Suprapubic skin (tissue), 4 donors: ENCODE data around the gene DNAH17. TPM values are rescaled to one million over a fixed set of nuclear protein-coding genes. Genes with fewer than 3 reads are reported as not detected.

Source experiments
- DNase-seq, 2 donors: peaks; one replicate each; pipeline ENCODE4 v3.0.0-alpha.2; 2019; ENCODE audit warnings: low spot score in 2 of 2
- H3K27ac ChIP-seq: fragments of 200-600 bp; sonication (generic); one replicate; pipeline ENCODE4 v1.5.1; 2019
- H3K27me3 ChIP-seq: fragments of 200-600 bp; sonication (generic); one replicate; pipeline ENCODE4 v1.5.1; 2019
- H3K36me3 ChIP-seq: fragments of 200-600 bp; sonication (generic); one replicate; pipeline ENCODE4 v1.5.1; 2019
- H3K4me1 ChIP-seq: fragments of 200-600 bp; sonication (generic); one replicate; pipeline ENCODE4 v1.5.1; 2019
- H3K4me3 ChIP-seq: fragments of 200-600 bp; sonication (generic); one replicate; pipeline ENCODE4 v1.5.1; 2019; ENCODE audit warnings: mild to moderate bottlenecking
- H3K9me3 ChIP-seq: fragments of 200-600 bp; sonication (generic); one replicate; pipeline ENCODE4 v1.5.1; 2019
- EP300 ChIP-seq: sonication (generic); formaldehyde crosslinking; IDR thresholded peaks from one replicate; pipeline ENCODE4 v1.6.1; 2017; ENCODE audit warnings: antibody characterized with exemption
- POLR2A ChIP-seq, 2 donors: fragments of 450-650 bp; IDR thresholded peaks; one replicate each; pipeline ENCODE4 v1.6.1; 2017; ENCODE audit warnings: antibody characterized with exemption in 2 of 2, mild to moderate bottlenecking in 2 of 2, moderate library complexity in 2 of 2
- POLR2AphosphoS5 ChIP-seq, 3 donors: sonication (generic); formaldehyde crosslinking; IDR thresholded peaks; one replicate each; pipeline ENCODE4 v1.6.1; 2017; ENCODE audit warnings: antibody characterized with exemption in 3 of 3
- WGBS: methylation state at CpG from one replicate; pipeline ENCODE4 v1.1.5; 2018; 5-methylcytosine and 5-hydroxymethylcytosine counted together
- total RNA-seq, 4 donors: library from RNA; depleted of rRNA; stranded (reverse); fragments of >200 nt; gene quantifications; one replicate each; pipeline ENCODE4 v1.1.0, GENCODE V29; 2016
- TF ChIP-seq, protein P1 (sequence below), 2 donors: fragments of 200-600 bp in 1 of 2; fragments of 450-650 bp in 1 of 2; sonication (generic) in 1 of 2; IDR thresholded peaks; one replicate each; pipeline ENCODE4 v1.5.1; 2016 to 2019; ENCODE audit warnings: antibody characterized with exemption in 2 of 2, mild to moderate bottlenecking in 1 of 2, moderate library complexity in 1 of 2

The DNAH17 gene
- total RNA-seq, 4 donors from 2014 or later = 3.7 to 6.7 (median 5.2) TPM

DNA sequence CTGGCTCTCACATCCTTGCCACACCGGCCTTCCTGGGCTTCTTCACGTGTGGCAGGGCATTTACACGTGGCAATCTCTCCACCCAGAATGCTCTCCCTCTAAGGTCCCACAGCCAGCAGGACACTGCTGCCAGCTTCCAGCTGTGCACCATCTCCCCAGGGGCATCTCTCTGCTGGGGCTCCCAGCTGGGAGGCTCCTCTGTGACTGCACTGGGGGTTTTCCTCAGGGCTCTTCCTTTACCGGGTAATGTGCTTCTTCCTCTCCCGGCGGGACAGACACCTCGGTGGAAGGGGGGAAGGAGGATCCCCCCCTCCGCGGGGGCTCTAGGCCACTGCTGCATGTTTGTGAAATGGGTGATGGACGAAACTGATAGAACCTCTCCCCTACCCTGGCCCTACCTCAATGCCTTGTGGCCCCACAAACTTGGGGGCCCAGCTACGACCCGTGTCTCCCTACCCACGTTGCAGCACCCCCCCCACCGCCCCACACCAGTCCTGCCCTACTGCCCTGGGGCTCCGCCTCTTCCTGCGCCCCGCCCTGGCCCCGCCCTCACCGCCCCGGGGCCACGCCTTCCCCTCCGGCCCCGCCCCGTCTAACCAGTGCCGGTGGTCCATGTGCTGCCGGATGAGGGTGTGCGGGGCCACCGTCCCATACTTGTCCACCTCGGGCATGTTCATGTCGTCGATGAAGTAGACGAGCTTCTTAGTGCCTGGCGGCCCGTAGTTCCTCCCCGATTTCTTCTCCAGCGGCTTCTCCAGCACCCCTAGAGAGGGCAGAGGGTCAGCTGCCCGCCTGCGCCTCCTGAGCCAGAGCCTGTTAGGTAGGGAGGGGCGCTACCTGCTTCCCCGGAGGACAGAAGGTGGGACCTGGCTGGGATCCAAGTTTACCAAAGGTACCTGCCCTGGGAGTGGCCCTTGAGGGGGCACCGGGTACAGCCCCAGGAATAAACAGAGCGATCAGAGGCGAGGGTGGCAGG is 92.6 kb downstream of the DNAH17 start:
- WGBS = 26% methylated on average over 14 of the region's 43 CpGs
- no peak for DNase-seq
- Histone ChIP-seq H3K9me3 (no peaks in the 10 kb centered on the region), H3K4me1 (peaks cover 10% of the 10 kb centered on the region), H3K4me3 (peak overlapping the region; percentile 24), H3K27ac (no peak overlapping the region), H3K36me3 (no peaks in the 10 kb centered on the region), H3K27me3 (peaks cover 5% of the 10 kb centered on the region)
- no peak for TF ChIP-seq EP300
- no peak for TF ChIP-seq POLR2A (IDR thresholded peaks at IDR 0.05)
- TF ChIP-seq, protein P1, sequence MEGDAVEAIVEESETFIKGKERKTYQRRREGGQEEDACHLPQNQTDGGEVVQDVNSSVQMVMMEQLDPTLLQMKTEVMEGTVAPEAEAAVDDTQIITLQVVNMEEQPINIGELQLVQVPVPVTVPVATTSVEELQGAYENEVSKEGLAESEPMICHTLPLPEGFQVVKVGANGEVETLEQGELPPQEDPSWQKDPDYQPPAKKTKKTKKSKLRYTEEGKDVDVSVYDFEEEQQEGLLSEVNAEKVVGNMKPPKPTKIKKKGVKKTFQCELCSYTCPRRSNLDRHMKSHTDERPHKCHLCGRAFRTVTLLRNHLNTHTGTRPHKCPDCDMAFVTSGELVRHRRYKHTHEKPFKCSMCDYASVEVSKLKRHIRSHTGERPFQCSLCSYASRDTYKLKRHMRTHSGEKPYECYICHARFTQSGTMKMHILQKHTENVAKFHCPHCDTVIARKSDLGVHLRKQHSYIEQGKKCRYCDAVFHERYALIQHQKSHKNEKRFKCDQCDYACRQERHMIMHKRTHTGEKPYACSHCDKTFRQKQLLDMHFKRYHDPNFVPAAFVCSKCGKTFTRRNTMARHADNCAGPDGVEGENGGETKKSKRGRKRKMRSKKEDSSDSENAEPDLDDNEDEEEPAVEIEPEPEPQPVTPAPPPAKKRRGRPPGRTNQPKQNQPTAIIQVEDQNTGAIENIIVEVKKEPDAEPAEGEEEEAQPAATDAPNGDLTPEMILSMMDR (IDR thresholded peaks at IDR 0.05) = no peak
- TF ChIP-seq POLR2AphosphoS5 (IDR thresholded peaks at IDR 0.05) = no peak

DNA sequence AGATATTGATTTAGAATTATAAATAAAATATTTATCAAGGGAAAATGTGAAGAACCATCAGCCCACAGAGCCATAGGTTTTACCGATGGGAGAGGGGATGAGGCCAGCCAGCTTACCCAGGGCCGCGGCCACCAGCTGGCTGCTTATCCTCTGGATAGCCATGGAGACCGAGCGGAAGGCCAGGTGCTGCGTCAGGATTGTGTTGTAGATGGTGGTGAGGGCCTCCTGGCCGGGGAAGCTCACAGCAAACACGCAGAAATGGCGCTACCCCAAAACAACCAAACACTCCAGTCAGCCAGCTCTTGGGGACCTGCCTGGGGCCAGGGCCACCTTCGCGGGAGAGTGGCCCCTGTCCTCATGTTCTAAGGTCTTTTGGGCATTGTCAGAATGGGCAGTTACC is 97.8 kb downstream of the DNAH17 start:
- WGBS = 90% methylated on average over 11 of the region's 11 CpGs
- no peak overlapping the region for H3K27ac ChIP-seq
- H3K4me3 ChIP-seq = no peak overlapping the region
- no peak for DNase-seq
- no peaks in the 10 kb centered on the region for H3K9me3 ChIP-seq
- H3K36me3 ChIP-seq = no peaks in the 10 kb centered on the region
- TF ChIP-seq POLR2A (IDR thresholded peaks at IDR 0.05) (no peak), POLR2AphosphoS5 (IDR thresholded peaks at IDR 0.05) (no peak), EP300 (no peak)
- H3K27me3 ChIP-seq = peaks cover 12% of the 10 kb centered on the region
- peaks cover 3% of the 10 kb centered on the region for H3K4me1 ChIP-seq

DNA sequence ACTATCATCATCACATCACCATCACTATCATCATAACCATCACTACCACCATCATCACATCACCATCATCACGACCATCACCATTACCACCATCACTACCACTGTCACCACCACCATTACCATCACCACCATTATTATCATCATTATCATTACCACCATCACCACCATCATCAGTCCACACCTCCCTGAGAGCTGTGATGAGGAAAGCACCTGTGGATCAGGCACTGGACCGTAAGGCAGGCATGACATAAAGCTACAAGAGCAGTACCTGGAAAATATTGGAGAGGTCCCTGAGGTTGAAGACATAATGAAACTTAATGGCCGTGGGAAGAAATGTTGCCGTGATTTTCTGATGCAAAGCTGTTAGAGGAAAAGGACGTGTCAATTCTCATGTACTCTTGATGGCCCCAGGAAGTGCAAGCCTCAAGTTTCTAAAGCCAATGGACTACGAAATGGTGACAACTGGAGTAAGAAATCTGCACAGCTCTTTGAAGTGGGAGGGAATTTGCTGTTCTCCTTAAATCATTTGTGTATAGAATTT is 98.4 kb downstream of the DNAH17 start:
- no peak for TF ChIP-seq EP300
- TF ChIP-seq, protein P1 (IDR thresholded peaks at IDR 0.05) = no peak
- no peak for TF ChIP-seq POLR2A (IDR thresholded peaks at IDR 0.05)
- no peak for TF ChIP-seq POLR2AphosphoS5 (IDR thresholded peaks at IDR 0.05)
- peaks cover 16% of the 10 kb centered on the region for H3K27me3 ChIP-seq
- no peaks in the 10 kb centered on the region for H3K9me3 ChIP-seq
- H3K27ac ChIP-seq = no peak overlapping the region
- H3K4me3 ChIP-seq = no peak overlapping the region
- WGBS = 89% methylated on average over 6 of the region's 6 CpGs
- DNase-seq = no peak
- no peaks in the 10 kb centered on the region for H3K36me3 ChIP-seq
- no peaks in the 10 kb centered on the region for H3K4me1 ChIP-seq

DNA sequence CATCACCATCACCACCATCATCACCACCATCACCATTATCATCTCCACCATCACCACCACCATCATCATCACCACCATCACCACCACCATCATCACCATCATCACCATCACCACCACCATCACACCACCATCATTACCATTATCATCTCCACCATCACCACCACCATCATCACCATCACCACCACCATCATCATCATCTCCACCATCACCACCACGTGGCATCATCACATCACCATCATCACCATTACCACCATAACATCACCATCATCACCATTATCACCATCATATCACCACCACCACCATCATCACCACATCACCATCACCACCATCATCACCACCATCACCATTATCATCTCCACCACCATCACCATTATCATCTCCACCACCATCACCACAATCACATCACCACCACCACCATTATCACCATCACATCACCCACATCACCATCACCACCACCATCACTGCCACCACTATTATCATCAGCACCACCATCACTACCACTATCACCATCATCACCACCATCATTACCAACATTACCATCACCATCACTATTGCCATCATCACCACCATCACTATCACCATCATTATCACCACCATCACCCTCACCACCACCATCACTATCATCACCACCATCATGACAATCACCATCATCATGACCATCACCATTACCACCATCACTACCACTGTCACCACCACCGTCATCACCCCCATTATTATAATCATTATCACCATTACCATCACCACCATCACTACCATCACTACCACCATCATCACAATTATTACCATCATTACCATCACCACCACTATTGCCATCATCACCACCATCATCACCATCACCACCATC is 99.1 kb downstream of the DNAH17 start:
- H3K4me1 ChIP-seq = no peaks in the 10 kb centered on the region
- DNase-seq = no peak
- whole genome bisulfite sequencing = 86% methylated on average over 2 of the region's 2 CpGs
- no peaks in the 10 kb centered on the region for H3K9me3 ChIP-seq
- TF ChIP-seq EP300 = no peak
- TF ChIP-seq, protein P1 (IDR thresholded peaks at IDR 0.05) = no peak
- TF ChIP-seq POLR2A (IDR thresholded peaks at IDR 0.05) = no peak
- TF ChIP-seq POLR2AphosphoS5 (IDR thresholded peaks at IDR 0.05) = no peak
- no peak overlapping the region for H3K4me3 ChIP-seq
- peaks cover 17% of the 10 kb centered on the region for H3K27me3 ChIP-seq
- H3K36me3 ChIP-seq = no peaks in the 10 kb centered on the region
- H3K27ac ChIP-seq = no peak overlapping the region

DNA sequence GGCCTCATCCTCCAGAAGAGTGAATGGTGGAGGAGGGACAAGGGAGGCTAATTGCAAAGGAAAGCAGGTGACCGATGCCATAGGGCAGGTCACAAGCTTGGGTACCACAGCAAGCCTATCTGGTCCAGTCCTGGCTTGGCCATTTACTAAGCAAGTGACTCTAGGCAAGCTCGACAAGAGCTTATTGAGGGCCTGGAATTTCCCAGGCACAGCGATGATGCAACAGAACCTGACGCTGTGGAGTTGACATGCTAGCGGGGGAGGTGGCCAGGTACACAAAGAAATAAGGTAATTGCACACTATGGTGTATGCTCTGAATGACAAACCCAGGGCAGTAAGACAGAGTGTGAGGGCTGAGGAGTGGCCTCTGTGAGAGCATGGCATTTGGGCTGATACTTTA is 100.2 kb downstream of the DNAH17 start:
- Histone ChIP-seq H3K4me3 (no peak overlapping the region), H3K27ac (no peak overlapping the region), H3K27me3 (peaks cover 29% of the 10 kb centered on the region), H3K4me1 (no peaks in the 10 kb centered on the region), H3K9me3 (no peaks in the 10 kb centered on the region), H3K36me3 (no peaks in the 10 kb centered on the region)
- WGBS = 62% methylated on average over 5 of the region's 5 CpGs
- TF ChIP-seq, protein P1 (IDR thresholded peaks at IDR 0.05) = no peak
- TF ChIP-seq EP300 (no peak), POLR2AphosphoS5 (IDR thresholded peaks at IDR 0.05) (no peak), POLR2A (IDR thresholded peaks at IDR 0.05) (no peak)
- no peak for DNase-seq
